ENCODE results near the gene LYZ.

Gene LYZ

GRCh38 chr12:69329669-69330428 is 18.3 kb upstream of the LYZ start:
- H2AFZ ChIP-seq (ENCODE audit: low read length, unreplicated experiment): no peak overlapping the region
- no peaks in the 10 kb centered on the region for H3K36me3 ChIP-seq (ENCODE audit: insufficient read depth, low read length)
- no peak overlapping the region for H3K4me3 ChIP-seq (ENCODE audit: low read depth, low read length)
- H3K4me1 ChIP-seq (ENCODE audit: control insufficient read depth, insufficient read depth, low read length, unreplicated experiment): no peaks in the 10 kb centered on the region
- peaks cover 75% of the 10 kb centered on the region for H3K27me3 ChIP-seq (ENCODE audit: insufficient read depth, low read length)
- no peaks in the 10 kb centered on the region for H3K79me2 ChIP-seq (ENCODE audit: control insufficient read depth, insufficient read depth, low read length, unreplicated experiment)
- H3K27ac ChIP-seq (ENCODE audit: low read depth, low read length): no peak overlapping the region

GRCh38 chr12:69330475-69331473 is 17.4 kb upstream of the LYZ start:
- no peak overlapping the region for H2AFZ ChIP-seq (ENCODE audit: low read length, unreplicated experiment)

GRCh38 chr12:69331519-69331908 is 16.7 kb upstream of the LYZ start:
- H3K27me3 ChIP-seq (ENCODE audit: insufficient read depth, low read length): peaks cover 64% of the 10 kb centered on the region
- no peak overlapping the region for H2AFZ ChIP-seq (ENCODE audit: low read length, unreplicated experiment)
- H3K79me2 ChIP-seq (ENCODE audit: control insufficient read depth, insufficient read depth, low read length, unreplicated experiment): no peaks in the 10 kb centered on the region
- H3K4me3 ChIP-seq (ENCODE audit: low read depth, low read length): peak overlapping the region; percentile 71
- no peaks in the 10 kb centered on the region for H3K36me3 ChIP-seq (ENCODE audit: insufficient read depth, low read length)
- no peaks in the 10 kb centered on the region for H3K4me1 ChIP-seq (ENCODE audit: control insufficient read depth, insufficient read depth, low read length, unreplicated experiment)
- H3K27ac ChIP-seq (ENCODE audit: low read depth, low read length): no peak overlapping the region

More at GRCh38 chr12:69330475-69331473, 17.4 kb upstream of the LYZ start:
- H3K36me3 ChIP-seq (ENCODE audit: insufficient read depth, low read length): no peaks in the 10 kb centered on the region
- peaks cover 70% of the 10 kb centered on the region for H3K27me3 ChIP-seq (ENCODE audit: insufficient read depth, low read length)
- H3K4me3 ChIP-seq (ENCODE audit: low read depth, low read length): peak overlapping the region; percentile 71
- H3K4me1 ChIP-seq (ENCODE audit: control insufficient read depth, insufficient read depth, low read length, unreplicated experiment): no peaks in the 10 kb centered on the region
- no peaks in the 10 kb centered on the region for H3K79me2 ChIP-seq (ENCODE audit: control insufficient read depth, insufficient read depth, low read length, unreplicated experiment)
- H3K27ac ChIP-seq (ENCODE audit: low read depth, low read length): no peak overlapping the region

GRCh38 chr12:69331909-69332684 is 16.1 kb upstream of the LYZ start:
- Histone ChIP-seq H3K27me3 (ENCODE audit: insufficient read depth, low read length) (peaks cover 61% of the 10 kb centered on the region), H3K4me3 (ENCODE audit: low read depth, low read length) (no peak overlapping the region), H2AFZ (ENCODE audit: low read length, unreplicated experiment) (no peak overlapping the region), H3K36me3 (ENCODE audit: insufficient read depth, low read length) (no peaks in the 10 kb centered on the region), H3K27ac (ENCODE audit: low read depth, low read length) (no peak overlapping the region), H3K79me2 (ENCODE audit: control insufficient read depth, insufficient read depth, low read length, unreplicated experiment) (no peaks in the 10 kb centered on the region), H3K4me1 (ENCODE audit: control insufficient read depth, insufficient read depth, low read length, unreplicated experiment) (no peaks in the 10 kb centered on the region)

GRCh38 chr12:69332815-69333358 is 15.3 kb upstream of the LYZ start:
- Histone ChIP-seq H3K4me1 (ENCODE audit: control insufficient read depth, insufficient read depth, low read length, unreplicated experiment) (no peaks in the 10 kb centered on the region), H2AFZ (ENCODE audit: low read length, unreplicated experiment) (no peak overlapping the region), H3K27ac (ENCODE audit: low read depth, low read length) (no peak overlapping the region)

GRCh38 chr12:69334158-69334557 is 14.0 kb upstream of the LYZ start:
- no peaks in the 10 kb centered on the region for H3K79me2 ChIP-seq (ENCODE audit: control insufficient read depth, insufficient read depth, low read length, unreplicated experiment)
- no peak overlapping the region for H3K4me3 ChIP-seq (ENCODE audit: low read depth, low read length)
- H3K27ac ChIP-seq (ENCODE audit: low read depth, low read length): no peak overlapping the region
- H3K4me1 ChIP-seq (ENCODE audit: control insufficient read depth, insufficient read depth, low read length, unreplicated experiment): no peaks in the 10 kb centered on the region
- no peaks in the 10 kb centered on the region for H3K36me3 ChIP-seq (ENCODE audit: insufficient read depth, low read length)
- no peak overlapping the region for H2AFZ ChIP-seq (ENCODE audit: low read length, unreplicated experiment)
- peaks cover 46% of the 10 kb centered on the region for H3K27me3 ChIP-seq (ENCODE audit: insufficient read depth, low read length)

More at GRCh38 chr12:69332815-69333358, 15.3 kb upstream of the LYZ start:
- Histone ChIP-seq H3K79me2 (ENCODE audit: control insufficient read depth, insufficient read depth, low read length, unreplicated experiment) (no peaks in the 10 kb centered on the region), H3K27me3 (ENCODE audit: insufficient read depth, low read length) (peaks cover 58% of the 10 kb centered on the region), H3K4me3 (ENCODE audit: low read depth, low read length) (no peak overlapping the region), H3K36me3 (ENCODE audit: insufficient read depth, low read length) (no peaks in the 10 kb centered on the region)

DNA sequence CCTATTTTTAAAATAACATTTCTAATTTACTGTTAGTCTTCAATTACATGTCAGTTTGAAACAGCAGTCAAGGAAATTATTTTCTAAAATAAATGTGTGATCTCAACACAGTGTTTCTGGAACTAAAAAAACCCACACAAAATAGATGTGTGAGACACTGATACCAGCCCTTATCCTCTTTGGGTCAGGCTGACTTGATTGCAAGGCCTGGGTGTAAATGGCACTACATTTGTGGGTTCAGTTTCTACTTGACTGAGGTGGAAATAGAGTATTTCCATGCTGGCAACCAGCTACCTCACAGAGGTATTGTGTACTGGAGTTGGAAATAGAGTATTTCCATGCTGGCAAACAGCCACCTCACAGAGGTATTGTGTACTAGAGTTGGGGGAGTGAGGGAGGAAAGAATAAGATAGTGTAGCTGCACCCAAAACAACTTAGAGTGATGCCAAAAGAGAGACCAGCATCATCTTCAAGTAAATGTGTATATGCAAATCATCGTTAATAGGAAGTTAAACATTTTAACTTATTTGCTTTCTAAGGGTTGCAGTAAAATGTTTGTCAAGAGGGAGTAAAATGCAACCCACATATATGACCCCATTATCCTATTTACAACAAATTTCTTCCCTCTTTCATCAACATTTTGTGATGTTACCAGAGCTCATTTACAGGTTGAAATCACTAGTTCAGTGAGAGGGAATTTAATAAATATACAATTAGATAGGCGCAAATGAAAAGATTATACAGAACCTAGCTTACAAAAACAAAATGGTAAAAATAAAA is 10.7 kb upstream of the LYZ start:
- no peak overlapping the region for H3K4me3 ChIP-seq (ENCODE audit: low read depth, low read length)
- H3K27ac ChIP-seq (ENCODE audit: low read depth, low read length): no peak overlapping the region
- H3K79me2 ChIP-seq (ENCODE audit: control insufficient read depth, insufficient read depth, low read length, unreplicated experiment): no peaks in the 10 kb centered on the region
- H3K27me3 ChIP-seq (ENCODE audit: insufficient read depth, low read length): peaks cover 19% of the 10 kb centered on the region; the same call in 1 of the 2 replicates
- no peaks in the 10 kb centered on the region for H3K4me1 ChIP-seq (ENCODE audit: control insufficient read depth, insufficient read depth, low read length, unreplicated experiment)
- no peaks in the 10 kb centered on the region for H3K36me3 ChIP-seq (ENCODE audit: insufficient read depth, low read length)
- no peak overlapping the region for H2AFZ ChIP-seq (ENCODE audit: low read length, unreplicated experiment)

GRCh38 chr12:69338120-69338859 is 9.9 kb upstream of the LYZ start:
- H3K4me3 ChIP-seq (ENCODE audit: low read depth, low read length): no peak overlapping the region
- H3K4me1 ChIP-seq (ENCODE audit: control insufficient read depth, insufficient read depth, low read length, unreplicated experiment): no peaks in the 10 kb centered on the region
- H2AFZ ChIP-seq (ENCODE audit: low read length, unreplicated experiment): no peak overlapping the region
- H3K79me2 ChIP-seq (ENCODE audit: control insufficient read depth, insufficient read depth, low read length, unreplicated experiment): no peaks in the 10 kb centered on the region
- no peaks in the 10 kb centered on the region for H3K36me3 ChIP-seq (ENCODE audit: insufficient read depth, low read length)
- H3K27me3 ChIP-seq (ENCODE audit: insufficient read depth, low read length): peaks cover 19% of the 10 kb centered on the region; the same call in 1 of the 2 replicates
- no peak overlapping the region for H3K27ac ChIP-seq (ENCODE audit: low read depth, low read length)

GRCh38 chr12:69338936-69339335 is 9.2 kb upstream of the LYZ start:
- Histone ChIP-seq H3K4me1 (ENCODE audit: control insufficient read depth, insufficient read depth, low read length, unreplicated experiment) (no peaks in the 10 kb centered on the region), H3K27me3 (ENCODE audit: insufficient read depth, low read length) (peaks cover 18% of the 10 kb centered on the region; the same call in 1 of the 2 replicates), H3K79me2 (ENCODE audit: control insufficient read depth, insufficient read depth, low read length, unreplicated experiment) (no peaks in the 10 kb centered on the region), H3K27ac (ENCODE audit: low read depth, low read length) (no peak overlapping the region), H3K36me3 (ENCODE audit: insufficient read depth, low read length) (no peaks in the 10 kb centered on the region), H3K4me3 (ENCODE audit: low read depth, low read length) (no peak overlapping the region), H2AFZ (ENCODE audit: low read length, unreplicated experiment) (no peak overlapping the region)

Measured in ACC112 (cell line).